ENCODE measurements around the gene ATF7.

ATF7 gene

GRCh38 chr12:53508534-53509170 is 117.5 kb downstream of the ATF7 start:
- H3K27ac ChIP-seq, result peak overlapping the region; percentile 29; the same call in 1 of the 2 replicates
- TF ChIP-seq ZFX (IDR thresholded peaks at IDR 0.05; ENCODE audit: borderline replicate concordance) (no peak), CTCF (IDR thresholded peaks at IDR 0.05) (peak; percentile 99)

- TF ChIP-seq CTCF (IDR thresholded peaks at IDR 0.05) (no peak), ZFX (IDR thresholded peaks at IDR 0.05; ENCODE audit: borderline replicate concordance) (no peak)
- peak overlapping the region; percentile 22; the same call in 1 of the 2 replicates for H3K27ac ChIP-seq
These were observed 118.6 kb downstream of the ATF7 start for GRCh38 chr12:53507603-53507885.

- no peak for TF ChIP-seq CTCF (IDR thresholded peaks at IDR 0.05)
- TF ChIP-seq ZFX (IDR thresholded peaks at IDR 0.05; ENCODE audit: borderline replicate concordance), result no peak
- peak within 1 kb of the TSS; percentile 29 for H3K27ac ChIP-seq
These were observed 119.1 kb downstream of the ATF7 start, which contains the start of gene NPFF for GRCh38 chr12:53506881-53507602. Gene NPFF (minus strand): TSS chr12:53507484. CDS start chr12:53507474, 10 bp downstream.

GRCh38 chr12:53506450-53506785 is 119.8 kb downstream of the ATF7 start:
- TF ChIP-seq CTCF (IDR thresholded peaks at IDR 0.05) (no peak), ZFX (IDR thresholded peaks at IDR 0.05; ENCODE audit: borderline replicate concordance) (no peak)
- peak overlapping the region; percentile 22; the same call in 1 of the 2 replicates for H3K27ac ChIP-seq

- no peak overlapping the region for H3K27ac ChIP-seq
These were observed 120.4 kb downstream of the ATF7 start for GRCh38 chr12:53505555-53506449.

GRCh38 chr12:53505086-53505485 is 121.1 kb downstream of the ATF7 start:
- H3K27ac ChIP-seq, result no peak overlapping the region
- no peak for TF ChIP-seq CTCF (IDR thresholded peaks at IDR 0.05)
- no peak for TF ChIP-seq ZFX (IDR thresholded peaks at IDR 0.05; ENCODE audit: borderline replicate concordance)

More at GRCh38 chr12:53505555-53506449, 120.4 kb downstream of the ATF7 start:
- TF ChIP-seq ZFX (IDR thresholded peaks at IDR 0.05; ENCODE audit: borderline replicate concordance), result no peak
- no peak for TF ChIP-seq CTCF (IDR thresholded peaks at IDR 0.05)
